Skeletal muscle cell (primary cell): ENCODE data around the gene GAREM1.
A peak's percentile ranks its signal among the peaks of the same experiment; 100 is the strongest.
"Not testable (repeated sequence)": the region's sequence is repeated elsewhere in the genome, so short reads cannot be mapped to it uniquely, and the experiment has no call there.

Experiments
- DNase-seq: peaks from one replicate; pipeline ENCODE4 v3.0.0-alpha.2; 2010; ENCODE audit warnings: low read depth
- H3K4me3 ChIP-seq: 2 replicates; pipeline ENCODE4 v1.5.1; 2011; ENCODE audit warnings: low read depth, mild to moderate bottlenecking, control low read depth, low read length, moderate library complexity

The GAREM1 gene

GRCh38 chr18:32343634-32344033, 127.0 kb downstream of the GAREM1 start:
- no peak overlapping the region for H3K4me3 ChIP-seq
- no peak for DNase-seq

- H3K4me3 ChIP-seq, DNase-seq: not testable (repeated sequence)
Observed at GRCh38 chr18:32341112-32341511, 129.6 kb downstream of the GAREM1 start.

GRCh38 chr18:32339045-32339444, 131.6 kb downstream of the GAREM1 start:
- DNase-seq = no peak

GRCh38 chr18:32337821-32338220, 132.9 kb downstream of the GAREM1 start:
- no peak for DNase-seq
- no peak overlapping the region for H3K4me3 ChIP-seq

More at GRCh38 chr18:32339045-32339444, 131.6 kb downstream of the GAREM1 start:
- H3K4me3 ChIP-seq = no peak overlapping the region

GRCh38 chr18:32337347-32337746, 133.3 kb downstream of the GAREM1 start:
- no peak for DNase-seq
- H3K4me3 ChIP-seq = no peak overlapping the region

- DNase-seq = no peak
- H3K4me3 ChIP-seq = no peak overlapping the region
Observed at GRCh38 chr18:32335228-32335627, 135.5 kb downstream of the GAREM1 start.

GRCh38 chr18:32333781-32334180, 136.9 kb downstream of the GAREM1 start:
- no peak for DNase-seq

GRCh38 chr18:32332708-32333107, 138.0 kb downstream of the GAREM1 start:
- DNase-seq = no peak
- no peak overlapping the region for H3K4me3 ChIP-seq

More at GRCh38 chr18:32333781-32334180, 136.9 kb downstream of the GAREM1 start:
- H3K4me3 ChIP-seq = no peak overlapping the region

GRCh38 chr18:32328974-32329373, 141.7 kb downstream of the GAREM1 start:
- no peak overlapping the region for H3K4me3 ChIP-seq
- DNase-seq = no peak

GRCh38 chr18:32328379-32328778, 142.3 kb downstream of the GAREM1 start:
- DNase-seq = no peak
- H3K4me3 ChIP-seq = no peak overlapping the region

GRCh38 chr18:32326450-32327308, 144.0 kb downstream of the GAREM1 start:
- no peak overlapping the region for H3K4me3 ChIP-seq
- no peak for DNase-seq

GRCh38 chr18:32324181-32324580, 146.5 kb downstream of the GAREM1 start:
- DNase-seq = no peak
- H3K4me3 ChIP-seq = peak overlapping the region; percentile 3

- DNase-seq = no peak
- H3K4me3 ChIP-seq = no peak overlapping the region
Observed at GRCh38 chr18:32321826-32322225, 148.9 kb downstream of the GAREM1 start.

GRCh38 chr18:32319084-32319483, 151.6 kb downstream of the GAREM1 start:
- no peak for DNase-seq
- H3K4me3 ChIP-seq = no peak overlapping the region

- H3K4me3 ChIP-seq = no peak overlapping the region
- DNase-seq = no peak
Observed at GRCh38 chr18:32318581-32318980, 152.1 kb downstream of the GAREM1 start.

- no peak overlapping the region for H3K4me3 ChIP-seq
- DNase-seq = no peak
Observed at GRCh38 chr18:32317651-32318050, 153.0 kb downstream of the GAREM1 start.

GRCh38 chr18:32315881-32316280, 154.8 kb downstream of the GAREM1 start:
- DNase-seq = no peak
- H3K4me3 ChIP-seq = no peak overlapping the region

- no peak for DNase-seq
- H3K4me3 ChIP-seq = no peak overlapping the region
Observed at GRCh38 chr18:32310774-32311173, 159.9 kb downstream of the GAREM1 start.

GRCh38 chr18:32310101-32310500, 160.6 kb downstream of the GAREM1 start:
- DNase-seq = no peak
- H3K4me3 ChIP-seq = no peak overlapping the region

GRCh38 chr18:32308493-32309120, 162.1 kb downstream of the GAREM1 start:
- no peak overlapping the region for H3K4me3 ChIP-seq
- DNase-seq = no peak

- H3K4me3 ChIP-seq = no peak overlapping the region
- DNase-seq = no peak
Observed at GRCh38 chr18:32303400-32303799, 167.3 kb downstream of the GAREM1 start.
